Keratinocyte (primary cell): ENCODE results near the gene CACHD1. TPM values are rescaled to one million over a fixed set of nuclear protein-coding genes. Genes with fewer than 3 reads are reported as not detected.

Experiments used
- DNase-seq: peaks from one replicate; pipeline ENCODE4 v3.0.0-alpha.2; 2011; ENCODE audit warnings: low read depth, missing footprints, low spot score
- FAIRE-seq: peaks from 2 replicates; lab custom pipeline; 2011; peaks lifted over from hg19 to GRCh38; lab: Jason Lieb, UNC
- H2AFZ ChIP-seq: 2 replicates; pipeline ENCODE4 v1.6.0; 2012; ENCODE audit warnings: low read length, control low read depth, inconsistent platforms; ENCODE audit not compliant: control insufficient read depth
- H3K27ac ChIP-seq: 2 replicates; pipeline ENCODE4 v1.5.1; 2011; ENCODE audit warnings: low read length; ENCODE audit not compliant: control insufficient read depth, insufficient read depth
- H3K27me3 ChIP-seq: 3 replicates; pipeline ENCODE4 v1.6.0; 2011; ENCODE audit warnings: low read length; ENCODE audit not compliant: control insufficient read depth, insufficient read depth; ENCODE audit errors: extremely low read depth
- H3K36me3 ChIP-seq, 2 experiments: 2 replicates in 1 of 2; 3 replicates in 1 of 2; pipeline ENCODE4 v1.5.1; 2011; ENCODE audit warnings: low read length in 2 of 2, mild to moderate bottlenecking in 1 of 2; ENCODE audit not compliant: control insufficient read depth in 2 of 2, insufficient read depth in 2 of 2; ENCODE audit errors: extremely low read depth in 1 of 2
- H3K4me1 ChIP-seq: 3 replicates; pipeline ENCODE4 v1.5.1; 2011; ENCODE audit warnings: low read length; ENCODE audit not compliant: control insufficient read depth, insufficient read depth; ENCODE audit errors: extremely low read depth
- H3K4me2 ChIP-seq: 3 replicates; pipeline ENCODE4 v1.6.0; 2011; ENCODE audit warnings: low read depth, low read length; ENCODE audit not compliant: control insufficient read depth, insufficient read depth; ENCODE audit errors: extremely low read depth
- H3K4me3 ChIP-seq, 3 experiments: fragments of 200-600 bp in 1 of 3; sonication (generic) in 1 of 3; 2 replicates in 2 of 3; 3 replicates in 1 of 3; pipeline ENCODE4 v1.5.1; 2011 to 2016; ENCODE audit warnings: low read length in 3 of 3, mild to moderate bottlenecking in 3 of 3, control low read depth in 2 of 3, inconsistent platforms in 1 of 3, low read depth in 1 of 3, mixed read lengths in 1 of 3, mixed run types in 1 of 3, moderate library complexity in 1 of 3; ENCODE audit not compliant: control insufficient read depth in 2 of 3, insufficient read depth in 2 of 3; ENCODE audit errors: extremely low read depth in 1 of 3
- H3K79me2 ChIP-seq: 2 replicates; pipeline ENCODE4 v1.6.0; 2012; ENCODE audit warnings: low read length; ENCODE audit not compliant: control insufficient read depth, insufficient read depth
- H3K9ac ChIP-seq: 3 replicates; pipeline ENCODE4 v1.6.0; 2011; ENCODE audit warnings: low read length; ENCODE audit not compliant: control insufficient read depth, insufficient read depth; ENCODE audit errors: extremely low read depth
- H3K9me1 ChIP-seq: 3 replicates; pipeline ENCODE4 v1.6.0; 2011; ENCODE audit warnings: low read length; ENCODE audit not compliant: control insufficient read depth, insufficient read depth; ENCODE audit errors: extremely low read depth
- H3K9me3 ChIP-seq: 2 replicates; pipeline ENCODE4 v1.5.1; 2012; ENCODE audit warnings: low read depth, low read length; ENCODE audit not compliant: control insufficient read depth
- H4K20me1 ChIP-seq: 3 replicates; pipeline ENCODE4 v1.6.0; 2011; ENCODE audit warnings: low read length; ENCODE audit not compliant: control insufficient read depth, insufficient read depth; ENCODE audit errors: extremely low read depth
- EZH2 ChIP-seq: IDR thresholded peaks from one replicate; pipeline ENCODE4 v1.6.1; 2012; ENCODE audit warnings: inconsistent platforms, mild to moderate bottlenecking, low read length, moderate library complexity
- dilution Hi-C: fragments of 300-500 bp; cut with MboI; formaldehyde crosslinking; loops from one replicate; pipeline ENCODE4 v1.7.0; 2020; ENCODE audit warnings: low sequenced_read_pairs; ENCODE audit not compliant: extremely low pct_ligation_motif_present
- polyA plus RNA-seq, 5 experiments: library from polyadenylated mRNA; depleted of rRNA in 3 of 5; stranded (reverse) in 3 of 5; stranded (forward) in 1 of 5; unstranded in 1 of 5; fragments of >200 nt; gene quantifications; 1 replicate in 1 of 5; 2 replicates in 3 of 5; 3 replicates in 1 of 5; pipeline versions ENCODE4 v1.2.1 to v1.2.3, GENCODE V29; 2011 to 2012; ENCODE audit warnings: missing spikeins in 2 of 5, low read depth in 1 of 5, low replicate concordance in 1 of 5
- TF ChIP-seq, protein P1 (sequence below), 3 experiments: IDR thresholded peaks in 1 of 3; conservative IDR thresholded peaks in 1 of 3; optimal IDR thresholded peaks in 1 of 3; 2 replicates in 2 of 3; 3 replicates in 1 of 3; pipeline versions ENCODE3 to v1.5.1; 2011; ENCODE audit warnings: low read length in 3 of 3, mild to moderate bottlenecking in 3 of 3, moderate library complexity in 2 of 3, control low read depth in 1 of 3, inconsistent platforms in 1 of 3; ENCODE audit not compliant: insufficient read depth in 2 of 3; ENCODE audit errors: extremely low read depth in 1 of 3

Gene CACHD1
- polyA plus RNA-seq, 1 donor (not counting 4 experiments of a cell fraction or from before 2014, with no cell fraction given): 2.4 TPM

DNA sequence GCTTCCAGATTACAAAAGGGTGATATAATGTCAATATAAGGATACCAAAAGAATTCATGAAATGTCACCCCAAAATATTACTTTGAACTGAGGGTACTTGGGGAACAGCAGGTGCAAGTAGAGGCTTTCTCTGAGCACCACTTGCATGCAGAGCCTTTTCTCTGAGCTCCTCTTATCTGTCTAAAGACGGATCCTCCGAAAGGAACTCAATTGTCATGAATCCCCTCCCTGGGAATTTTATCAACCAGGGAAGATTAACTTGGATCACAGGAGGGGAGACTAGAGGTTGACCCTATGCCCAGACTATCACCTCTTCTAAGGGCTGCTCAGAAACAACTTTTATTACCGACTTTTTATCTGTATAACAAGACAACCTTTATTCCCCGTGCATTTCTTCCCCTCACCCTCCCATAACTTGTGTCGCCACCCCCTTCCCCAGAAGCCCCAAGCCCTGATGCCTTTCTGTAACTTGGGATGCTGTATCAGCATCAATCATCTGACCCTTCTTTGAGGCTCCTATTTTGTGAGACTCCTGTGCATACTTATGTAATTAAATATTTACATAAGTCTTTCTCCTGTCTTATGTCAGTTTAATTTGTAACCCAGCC is 94.1 kb downstream of the CACHD1 start:
- Histone ChIP-seq H3K9me1 (no peaks in the 10 kb centered on the region), H3K79me2 (no peaks in the 10 kb centered on the region), H3K4me3 (no peak overlapping the region), H3K36me3 (no peaks in the 10 kb centered on the region), H2AFZ (no peak overlapping the region), H3K4me2 (no peak overlapping the region), H3K9ac (no peak overlapping the region), H3K27me3 (no peaks in the 10 kb centered on the region), H3K4me1 (peaks cover 6% of the 10 kb centered on the region), H4K20me1 (no peaks in the 10 kb centered on the region), H3K9me3 (no peaks in the 10 kb centered on the region), H3K27ac (no peak overlapping the region)
- FAIRE-seq (no peak), DNase-seq (no peak)
- dilution Hi-C loops: no loop called here
- no peak for TF ChIP-seq EZH2
- TF ChIP-seq, protein P1, sequence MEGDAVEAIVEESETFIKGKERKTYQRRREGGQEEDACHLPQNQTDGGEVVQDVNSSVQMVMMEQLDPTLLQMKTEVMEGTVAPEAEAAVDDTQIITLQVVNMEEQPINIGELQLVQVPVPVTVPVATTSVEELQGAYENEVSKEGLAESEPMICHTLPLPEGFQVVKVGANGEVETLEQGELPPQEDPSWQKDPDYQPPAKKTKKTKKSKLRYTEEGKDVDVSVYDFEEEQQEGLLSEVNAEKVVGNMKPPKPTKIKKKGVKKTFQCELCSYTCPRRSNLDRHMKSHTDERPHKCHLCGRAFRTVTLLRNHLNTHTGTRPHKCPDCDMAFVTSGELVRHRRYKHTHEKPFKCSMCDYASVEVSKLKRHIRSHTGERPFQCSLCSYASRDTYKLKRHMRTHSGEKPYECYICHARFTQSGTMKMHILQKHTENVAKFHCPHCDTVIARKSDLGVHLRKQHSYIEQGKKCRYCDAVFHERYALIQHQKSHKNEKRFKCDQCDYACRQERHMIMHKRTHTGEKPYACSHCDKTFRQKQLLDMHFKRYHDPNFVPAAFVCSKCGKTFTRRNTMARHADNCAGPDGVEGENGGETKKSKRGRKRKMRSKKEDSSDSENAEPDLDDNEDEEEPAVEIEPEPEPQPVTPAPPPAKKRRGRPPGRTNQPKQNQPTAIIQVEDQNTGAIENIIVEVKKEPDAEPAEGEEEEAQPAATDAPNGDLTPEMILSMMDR (optimal IDR thresholded peaks at IDR 0.05 in 1 of 3, IDR thresholded peaks at IDR 0.05 in 1 of 3, conservative IDR thresholded peaks at IDR 0.05 in 1 of 3; ENCODE audit: extremely low read depth in 1 of 3, insufficient read depth in 2 of 3, low read length in 3 of 3): no peak

DNA sequence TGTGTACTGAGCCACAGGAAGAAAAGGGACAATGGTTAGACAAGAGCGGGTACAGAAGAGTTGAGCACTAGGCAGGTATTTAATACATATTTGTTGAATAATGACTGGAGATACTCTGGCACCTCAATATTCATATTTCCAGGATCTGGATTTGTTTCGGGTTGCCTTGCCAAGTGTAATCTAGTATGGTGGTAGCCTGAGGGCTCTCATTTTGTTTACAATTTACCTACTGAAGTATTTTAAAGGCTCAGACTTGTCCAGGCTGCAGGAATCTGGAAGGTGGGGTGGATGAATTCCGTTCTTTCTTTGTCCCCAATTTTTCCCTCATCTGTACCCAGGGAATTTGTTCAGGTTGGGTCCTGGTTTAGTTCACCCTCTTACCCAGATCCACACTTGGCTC is 95.0 kb downstream of the CACHD1 start:
- no peaks in the 10 kb centered on the region for H3K79me2 ChIP-seq
- H4K20me1 ChIP-seq: no peaks in the 10 kb centered on the region
- H3K9ac ChIP-seq: no peak overlapping the region
- H2AFZ ChIP-seq: no peak overlapping the region
- H3K4me2 ChIP-seq: no peak overlapping the region
- no peaks in the 10 kb centered on the region for H3K9me3 ChIP-seq
- no peak overlapping the region for H3K4me3 ChIP-seq
- no peak for DNase-seq
- H3K9me1 ChIP-seq: no peaks in the 10 kb centered on the region
- H3K27ac ChIP-seq: no peak overlapping the region
- TF ChIP-seq EZH2: no peak
- TF ChIP-seq, protein P1 (optimal IDR thresholded peaks at IDR 0.05 in 1 of 3, IDR thresholded peaks at IDR 0.05 in 1 of 3, conservative IDR thresholded peaks at IDR 0.05 in 1 of 3; ENCODE audit: extremely low read depth in 1 of 3, insufficient read depth in 2 of 3, low read length in 3 of 3): no peak
- peak; percentile 23 for FAIRE-seq
- dilution Hi-C loops: no loop called here
- H3K4me1 ChIP-seq: peaks cover 6% of the 10 kb centered on the region
- no peaks in the 10 kb centered on the region for H3K36me3 ChIP-seq
- H3K27me3 ChIP-seq: no peaks in the 10 kb centered on the region
